Mammary epithelial cell (primary cell): ENCODE measurements around the gene MYO16.

Experiments
- CTCF ChIP-seq, 2 donors: IDR thresholded peaks in 1 of 2; conservative IDR thresholded peaks in 1 of 2; 2 replicates each; pipeline ENCODE4 v1.5.1; 2011 to 2012; ENCODE audit warnings: inconsistent platforms in 2 of 2, low read length in 2 of 2, mild to moderate bottlenecking in 2 of 2, control low read depth in 1 of 2, low read depth in 1 of 2; ENCODE audit not compliant: insufficient read depth in 1 of 2; ENCODE audit errors: extremely low read depth in 1 of 2
- EZH2 ChIP-seq: IDR thresholded peaks from 2 replicates; pipeline ENCODE4 v1.6.1; 2012; ENCODE audit warnings: low read length, inconsistent platforms, borderline replicate concordance

- TF ChIP-seq CTCF (conservative IDR thresholded peaks at IDR 0.05 in 1 of 2, IDR thresholded peaks at IDR 0.05 in 1 of 2; ENCODE audit: extremely low read depth in 1 of 2, insufficient read depth in 1 of 2, low read depth in 1 of 2, low read length in 2 of 2) (no peak), EZH2 (no peak)
These were observed 147.2 kb downstream of the MYO16 start for GRCh38 chr13:108776650-108777049.
